ENCODE data around the gene NOVA2.

GRCh38 chr19:45947926-45948325 lies 25.7 kb downstream of the NOVA2 start:
- TF ChIP-seq EP300 (IDR thresholded peaks at IDR 0.05) (no peak), POLR2AphosphoS5 (IDR thresholded peaks at IDR 0.05) (no peak)
- TF ChIP-seq, protein P1, sequence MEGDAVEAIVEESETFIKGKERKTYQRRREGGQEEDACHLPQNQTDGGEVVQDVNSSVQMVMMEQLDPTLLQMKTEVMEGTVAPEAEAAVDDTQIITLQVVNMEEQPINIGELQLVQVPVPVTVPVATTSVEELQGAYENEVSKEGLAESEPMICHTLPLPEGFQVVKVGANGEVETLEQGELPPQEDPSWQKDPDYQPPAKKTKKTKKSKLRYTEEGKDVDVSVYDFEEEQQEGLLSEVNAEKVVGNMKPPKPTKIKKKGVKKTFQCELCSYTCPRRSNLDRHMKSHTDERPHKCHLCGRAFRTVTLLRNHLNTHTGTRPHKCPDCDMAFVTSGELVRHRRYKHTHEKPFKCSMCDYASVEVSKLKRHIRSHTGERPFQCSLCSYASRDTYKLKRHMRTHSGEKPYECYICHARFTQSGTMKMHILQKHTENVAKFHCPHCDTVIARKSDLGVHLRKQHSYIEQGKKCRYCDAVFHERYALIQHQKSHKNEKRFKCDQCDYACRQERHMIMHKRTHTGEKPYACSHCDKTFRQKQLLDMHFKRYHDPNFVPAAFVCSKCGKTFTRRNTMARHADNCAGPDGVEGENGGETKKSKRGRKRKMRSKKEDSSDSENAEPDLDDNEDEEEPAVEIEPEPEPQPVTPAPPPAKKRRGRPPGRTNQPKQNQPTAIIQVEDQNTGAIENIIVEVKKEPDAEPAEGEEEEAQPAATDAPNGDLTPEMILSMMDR (IDR thresholded peaks at IDR 0.05) = no peak

Measured in esophagus muscularis mucosa (tissue), 4 donors.